ENCODE data around the gene PTPRJ. TPM values are rescaled to one million over a fixed set of nuclear protein-coding genes. Genes with fewer than 3 reads are reported as not detected.
A peak's percentile ranks its signal among the peaks of the same experiment; 100 is the strongest.

PTPRJ gene
- total and polyA plus RNA-seq, 2 of the 4 experiments (the other 2 are of a cell fraction) = 5.6 to 14.9 TPM

- Histone ChIP-seq H2BK120ac (ENCODE audit: low read depth, low read length) (no peak overlapping the region), H4K8ac (ENCODE audit: low read depth in 2 of 2, low read length in 2 of 2) (no peak overlapping the region), H3K79me1 (ENCODE audit: low read depth in 1 of 2, low read length in 2 of 2) (peaks cover 54 to 80% of the 10 kb centered on the region in 2 experiments), H3K27me3 (ENCODE audit: control insufficient read depth, insufficient read depth, low read length) (no peaks in the 10 kb centered on the region), H4K20me1 (ENCODE audit: insufficient read depth, low read length) (peaks cover 23% of the 10 kb centered on the region), H3K4me1 (ENCODE audit: control insufficient read depth, insufficient read depth, low read length) (peaks cover 5% of the 10 kb centered on the region), H3K4ac (ENCODE audit: low read depth, low read length) (no peak overlapping the region), H3K9ac (ENCODE audit: low read depth, low read length) (no peak overlapping the region), H2AK9ac (replicated peaks; ENCODE audit: low read depth, low read length, poor library complexity) (no peak overlapping the region), H3K9me3 (ENCODE audit: control insufficient read depth, insufficient read depth, low read length) (no peaks in the 10 kb centered on the region), H3K18ac (ENCODE audit: low read depth, low read length) (no peak overlapping the region), H3K56ac (ENCODE audit: extremely low read depth, insufficient read depth, low read length) (no peak overlapping the region), H2BK20ac (ENCODE audit: low read depth, low read length) (no peak overlapping the region), H3K23ac (ENCODE audit: low read depth, low read length) (no peak overlapping the region), H3K4me2 (ENCODE audit: low read depth, low read length) (no peak overlapping the region), H3K9me1 (ENCODE audit: insufficient read depth, low read length) (peaks cover 21% of the 10 kb centered on the region; the same call in 1 of the 2 replicates), H3K14ac (replicated peaks; ENCODE audit: low read depth, low read length) (no peak overlapping the region), H2BK5ac (ENCODE audit: low read depth, low read length, poor library complexity, severe bottlenecking) (no peak overlapping the region), H4K5ac (ENCODE audit: low read depth, low read length) (no peak overlapping the region), H3K27ac (ENCODE audit: insufficient read depth, low read length) (no peak overlapping the region), H4K91ac (ENCODE audit: insufficient read depth, low read depth, low read length) (no peak overlapping the region), H3K36me3 (ENCODE audit: control insufficient read depth, insufficient read depth, low read length) (no peaks in the 10 kb centered on the region), H2BK15ac (ENCODE audit: low read depth, low read length) (no peak overlapping the region), H2AK5ac (ENCODE audit: low read depth, low read length) (no peak overlapping the region), H3K4me3 (ENCODE audit: insufficient read depth, low read depth, low read length) (no peak overlapping the region), H2AFZ (replicated peaks; ENCODE audit: low read length, poor library complexity) (no peak overlapping the region)
- ATAC-seq (ENCODE audit: low read depth) (no peak), DNase-seq (peak; percentile 19)
- CTCF ChIA-PET = no interaction called here
- no TSS peak for BruUV-seq (replicated peaks)
- TF ChIP-seq BHLHE40 (IDR thresholded peaks at IDR 0.05; ENCODE audit: low read depth, low read length) (no peak), CTCF (conservative IDR thresholded peaks at IDR 0.05; ENCODE audit: low read depth, low read length) (no peak), RFX5 (IDR thresholded peaks at IDR 0.05; ENCODE audit: low read depth, low read length) (no peak), CHD1 (IDR thresholded peaks at IDR 0.05; ENCODE audit: low read depth, low read length) (no peak), FOS (IDR thresholded peaks at IDR 0.05; ENCODE audit: low read depth, low read length) (no peak), ELK1 (IDR thresholded peaks at IDR 0.05; ENCODE audit: borderline replicate concordance, low read depth, low read length) (no peak), SMC3 (IDR thresholded peaks at IDR 0.05; ENCODE audit: low read depth, low read length) (no peak), MXI1 (IDR thresholded peaks at IDR 0.05; ENCODE audit: borderline replicate concordance, low read depth, low read length) (no peak), USF2 (IDR thresholded peaks at IDR 0.05; ENCODE audit: low read depth, low read length) (no peak), CEBPB (IDR thresholded peaks at IDR 0.05; ENCODE audit: low read depth, low read length) (no peak), MAFK (IDR thresholded peaks at IDR 0.05; ENCODE audit: low read depth, low read length) (no peak), RCOR1 (IDR thresholded peaks at IDR 0.05; ENCODE audit: insufficient replicate concordance, low read length) (no peak)
- POLR2A ChIA-PET (ENCODE audit: unreplicated experiment) = no interaction called here
- dilution Hi-C loops (cut with HindIII; ENCODE audit: low sequenced_read_pairs, unreplicated experiment) = no loop called here
- no CpG with 5 or more reads among the region's 1 CpG for WGBS, 2 experiments (ENCODE audit: extremely low coverage in 2 of 2, insufficient read length in 1 of 2)
- intact Hi-C loops (cut with micrococcal nuclease) = no loop called here
- in situ Hi-C loops (cut with MboI; ENCODE audit: low sequenced_read_pairs) = no loop called here
Observed at GRCh38 chr11:48078689-48079088, 98.3 kb downstream of the PTPRJ start.
